ENCODE measurements around the gene AFP.

Gene AFP

GRCh38 chr4:73414936-73415271, 21.1 kb upstream of the AFP start:
- DNase-seq: no peak

GRCh38 chr4:73415807-73416238, 20.2 kb upstream of the AFP start:
- no peak for DNase-seq

- DNase-seq: no peak
Observed at GRCh38 chr4:73416423-73417087, 19.5 kb upstream of the AFP start.

- no peak for DNase-seq
Observed at GRCh38 chr4:73417342-73417741, 18.7 kb upstream of the AFP start.

- DNase-seq: no peak
Observed at GRCh38 chr4:73417973-73418372, 18.0 kb upstream of the AFP start.

GRCh38 chr4:73418677-73419076, 17.3 kb upstream of the AFP start:
- DNase-seq: no peak

- peak in 2 of 51 donors; percentile 0 to 9 for DNase-seq
Observed at GRCh38 chr4:73419106-73420038, 16.6 kb upstream of the AFP start.

GRCh38 chr4:73420615-73421014, 15.4 kb upstream of the AFP start:
- DNase-seq: no peak

- no peak for DNase-seq
Observed at GRCh38 chr4:73421708-73422457, 14.1 kb upstream of the AFP start.

- no peak for DNase-seq
Observed at GRCh38 chr4:73422458-73422752, 13.6 kb upstream of the AFP start.

- DNase-seq: no peak
Observed at GRCh38 chr4:73423184-73423583, 12.8 kb upstream of the AFP start.

GRCh38 chr4:73426666-73427065, 9.4 kb upstream of the AFP start:
- no peak for DNase-seq

- no peak for DNase-seq
Observed at GRCh38 chr4:73429118-73429517, 6.9 kb upstream of the AFP start.

GRCh38 chr4:73429826-73430587, 6.0 kb upstream of the AFP start:
- no peak for DNase-seq

- DNase-seq: no peak
Observed at GRCh38 chr4:73431813-73432168, 4.2 kb upstream of the AFP start.

- DNase-seq: no peak
Observed at GRCh38 chr4:73432169-73433000, 3.6 kb upstream of the AFP start.

GRCh38 chr4:73433140-73433539, 2.9 kb upstream of the AFP start:
- no peak for DNase-seq

- no peak for DNase-seq
Observed at GRCh38 chr4:73434311-73434710, 1.7 kb upstream of the AFP start.

- no peak for DNase-seq
Observed at GRCh38 chr4:73436674-73437557, 895 bp downstream of the AFP start.

- no peak for DNase-seq
Observed at GRCh38 chr4:73437558-73437956, 1.5 kb downstream of the AFP start.

Measured in hypothalamus (tissue), 51 donors.